HG03342 (cell line): ENCODE measurements around the gene SLIT3.
"Not testable (repeated sequence)": the region's sequence is repeated elsewhere in the genome, so short reads cannot be mapped to it uniquely, and the experiment has no call there.

Source experiments
- ATAC-seq: cut with Tn5 transposase; IDR thresholded peaks from one replicate; pipeline ENCODE4 v1.9.1; 2021; ENCODE audit warnings: mild to moderate bottlenecking, moderate library complexity; ENCODE audit not compliant: unreplicated experiment

SLIT3 gene

DNA sequence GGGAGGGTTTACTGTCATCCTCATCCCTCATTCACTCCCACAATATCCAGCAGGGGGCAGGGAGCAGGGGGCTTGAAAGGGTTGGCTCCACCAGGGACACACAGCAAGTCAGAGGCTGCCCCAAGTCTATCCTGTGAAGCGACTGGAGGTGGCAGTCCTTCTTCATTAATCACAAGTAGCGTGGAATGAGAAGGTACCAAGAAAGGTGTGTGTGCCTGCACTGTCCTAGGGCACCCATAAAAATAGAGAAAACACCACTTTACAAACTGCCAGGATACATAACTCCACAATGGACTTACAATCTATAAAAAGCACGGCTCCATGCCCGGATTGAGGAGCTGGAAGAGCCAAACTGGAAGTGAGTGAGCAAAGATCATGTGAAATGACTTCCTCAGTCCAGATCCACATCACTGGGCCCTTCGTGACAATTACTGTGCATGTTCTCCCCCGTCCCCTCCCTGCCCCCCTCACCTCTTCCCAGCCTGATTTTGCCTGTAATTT, 183.9 kb downstream of the SLIT3 start:
- no peak for ATAC-seq

DNA sequence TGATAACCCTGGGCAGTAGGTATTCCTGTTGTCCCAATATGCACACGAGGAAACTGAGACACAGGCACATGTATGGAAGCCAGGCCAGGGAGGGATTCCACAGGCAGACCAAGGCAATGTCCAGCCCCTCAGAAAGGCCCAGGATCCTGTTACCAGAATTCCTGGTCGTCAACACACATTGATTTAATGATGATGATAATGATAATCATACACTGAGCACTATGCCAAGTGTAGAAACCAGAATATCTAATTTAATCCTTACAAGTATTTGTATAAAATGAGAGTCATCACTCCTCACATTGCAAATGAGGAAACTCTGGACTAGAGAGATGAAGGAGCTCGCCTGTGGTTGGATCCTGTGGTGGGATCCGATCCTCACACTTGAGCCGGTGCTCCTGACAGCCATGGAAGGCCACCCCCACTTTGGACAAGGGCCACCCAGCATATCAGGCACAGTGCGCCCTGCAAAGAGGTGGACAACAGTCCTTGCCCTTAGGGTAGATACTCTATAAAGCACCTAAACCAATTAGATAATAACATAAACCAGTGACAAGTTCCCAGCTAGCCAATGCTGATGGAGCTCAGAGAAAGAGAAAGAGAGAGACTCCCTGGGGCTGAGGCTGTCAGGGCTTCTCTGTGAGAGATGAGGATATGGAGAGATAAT, 185.3 kb downstream of the SLIT3 start:
- ATAC-seq = no peak

DNA sequence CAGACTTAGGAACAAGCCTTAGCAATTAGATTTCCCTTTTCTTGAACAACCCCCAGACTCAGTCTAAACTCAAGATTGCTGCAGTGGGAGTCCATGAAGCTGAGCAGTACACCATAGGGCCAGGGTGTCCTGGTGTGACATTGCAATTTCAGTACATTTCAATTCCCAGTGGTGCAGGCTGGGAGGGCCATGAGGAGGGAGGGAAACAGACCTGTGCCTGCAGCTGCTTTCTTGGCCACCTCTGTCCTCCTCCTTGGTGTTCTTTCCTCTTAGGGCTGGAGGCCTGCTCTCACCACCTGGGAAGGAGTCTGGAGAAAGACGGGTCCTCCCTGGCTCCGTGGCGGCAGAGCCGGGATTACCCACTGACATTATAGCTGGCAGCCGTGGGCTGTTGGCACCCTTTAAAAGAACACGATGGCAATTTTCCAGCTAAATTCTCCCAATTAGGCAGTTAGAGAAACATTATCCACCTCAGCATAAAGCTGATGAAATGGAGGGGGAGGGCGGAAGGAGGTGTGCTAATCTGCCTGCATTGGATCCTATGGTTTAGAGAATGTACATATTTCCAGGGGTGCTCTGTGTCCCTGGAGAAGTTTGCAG, 186.4 kb downstream of the SLIT3 start:
- ATAC-seq = no peak

DNA sequence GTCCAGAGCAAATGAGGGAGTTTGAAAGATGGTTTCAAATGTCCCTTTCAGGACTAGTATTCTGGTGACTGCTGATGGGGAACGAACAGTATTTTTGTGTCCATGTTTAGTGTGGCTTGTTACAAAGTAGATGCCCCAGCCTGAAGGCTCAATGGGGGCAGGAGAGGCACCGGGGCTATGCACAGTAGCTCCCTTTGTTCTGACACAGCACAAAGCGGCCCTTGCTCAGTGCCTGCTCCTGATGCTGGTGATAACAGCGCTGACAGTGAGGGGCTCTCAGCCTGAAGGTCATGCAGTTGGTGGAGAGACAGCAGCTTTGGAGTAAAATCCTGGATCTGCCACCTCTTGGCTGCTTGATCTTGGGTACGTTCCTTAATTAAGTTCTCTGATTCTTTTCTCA, 188.9 kb downstream of the SLIT3 start:
- no peak for ATAC-seq

DNA sequence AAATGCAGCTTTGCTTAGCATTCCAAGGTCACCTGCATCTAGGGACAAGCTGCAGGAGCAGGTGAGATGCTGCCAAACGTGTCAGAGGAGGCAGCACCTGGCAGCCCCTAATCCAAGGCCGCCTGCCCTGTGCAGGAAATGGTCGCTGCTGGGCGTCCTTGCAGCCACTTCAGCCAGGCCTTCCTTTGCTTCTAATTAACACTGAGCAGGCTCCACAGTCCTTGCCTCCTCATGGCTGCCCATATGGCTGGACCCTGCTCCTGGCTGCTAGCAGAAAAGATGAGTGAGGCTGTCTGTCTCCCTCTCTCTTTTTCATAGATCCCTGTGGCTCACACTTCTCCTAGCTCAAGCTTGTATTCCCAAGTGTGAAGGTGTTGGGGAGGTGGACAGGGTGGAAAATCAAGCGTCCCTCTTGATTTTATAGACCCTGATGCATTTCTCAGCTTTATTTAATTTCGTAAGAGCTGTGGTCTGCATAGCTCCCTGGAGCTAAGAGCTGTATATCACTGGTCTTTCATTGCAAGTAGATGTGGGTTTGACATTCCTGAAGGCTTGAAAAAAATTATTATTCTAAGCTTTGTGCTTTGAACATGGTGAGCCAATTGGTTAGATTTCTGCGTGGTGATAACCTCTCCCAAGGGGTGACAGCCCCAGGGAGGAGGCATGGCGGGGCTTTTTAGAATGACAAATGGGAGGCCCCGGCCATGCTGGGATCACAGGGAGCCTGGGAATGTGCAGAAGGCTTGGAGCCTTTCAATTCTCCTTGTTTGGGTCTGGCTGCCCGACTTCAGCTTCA, 193.8 kb downstream of the SLIT3 start:
- ATAC-seq = no peak

DNA sequence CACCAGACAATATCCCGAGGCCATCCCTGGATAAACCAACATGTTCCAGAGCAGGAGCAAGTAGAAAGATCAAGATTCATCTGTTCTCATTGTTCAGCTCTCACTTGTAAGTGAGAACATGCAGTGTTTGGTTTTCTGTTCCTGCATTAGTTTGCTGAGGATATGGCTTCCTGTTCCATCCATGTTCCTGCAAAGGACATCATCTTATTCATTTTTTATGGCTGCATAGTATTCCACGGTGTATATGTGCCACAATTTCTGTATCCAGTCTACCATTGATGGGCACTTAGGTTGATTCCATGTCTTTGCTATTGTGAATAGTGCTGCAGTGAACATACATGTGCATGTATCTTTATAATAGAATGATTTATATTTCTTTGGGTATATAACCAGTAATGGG, 195.4 kb downstream of the SLIT3 start:
- ATAC-seq = not testable (repeated sequence)

DNA sequence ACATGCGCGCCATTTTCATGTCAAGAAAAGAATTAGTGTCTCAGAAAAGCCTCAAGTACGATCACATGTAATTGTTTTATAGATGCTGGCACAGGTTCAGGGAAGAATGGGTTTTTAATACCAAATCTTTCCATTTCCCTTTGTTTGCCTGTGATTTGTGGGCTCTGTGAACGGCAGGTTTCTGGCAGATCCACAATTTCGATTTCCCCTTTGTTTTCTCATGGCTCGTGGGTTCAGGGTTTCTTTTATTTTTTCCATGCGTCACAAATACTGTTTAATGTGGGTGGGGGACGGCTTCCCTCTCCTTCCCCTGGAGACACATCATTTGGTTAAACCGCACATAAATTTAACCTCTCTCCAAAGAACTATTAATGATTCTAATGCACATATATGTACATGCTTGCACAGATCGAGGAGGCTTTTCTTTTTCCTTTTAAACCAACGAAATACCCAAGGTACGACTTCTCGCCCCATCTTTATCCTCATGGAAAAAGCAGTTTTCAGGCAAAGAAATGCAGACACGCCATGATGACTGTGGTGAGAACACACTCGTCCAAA, 195.9 kb downstream of the SLIT3 start:
- no peak for ATAC-seq

DNA sequence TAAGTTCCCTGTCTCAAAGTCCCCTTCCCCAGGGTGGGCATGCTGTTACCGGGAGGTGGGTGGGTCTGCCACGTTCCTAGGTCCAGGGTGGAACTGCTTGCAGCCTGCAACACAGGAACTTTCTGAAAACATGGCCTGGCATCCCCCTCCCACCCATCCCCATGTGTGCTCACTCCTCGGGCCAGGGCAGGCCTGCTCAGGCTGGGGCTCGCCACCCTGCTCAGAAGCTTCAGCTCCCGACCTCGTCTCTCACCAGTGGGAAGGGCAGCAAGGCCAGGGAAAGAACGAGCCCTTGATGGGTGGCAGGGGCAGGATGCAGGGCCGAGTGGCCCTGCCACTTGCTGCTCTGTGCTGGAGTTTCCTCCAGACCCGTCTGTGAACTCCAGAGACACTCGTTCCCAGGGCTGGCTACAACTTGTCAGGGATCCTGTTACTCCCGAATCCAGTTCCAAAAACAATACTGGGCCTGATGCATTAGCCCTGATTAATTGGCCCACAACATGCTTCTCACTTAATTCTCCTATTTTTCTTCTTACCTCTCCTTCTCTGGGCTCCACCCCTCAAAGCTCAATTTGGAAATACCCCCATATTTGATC, 197.3 kb downstream of the SLIT3 start:
- no peak for ATAC-seq

DNA sequence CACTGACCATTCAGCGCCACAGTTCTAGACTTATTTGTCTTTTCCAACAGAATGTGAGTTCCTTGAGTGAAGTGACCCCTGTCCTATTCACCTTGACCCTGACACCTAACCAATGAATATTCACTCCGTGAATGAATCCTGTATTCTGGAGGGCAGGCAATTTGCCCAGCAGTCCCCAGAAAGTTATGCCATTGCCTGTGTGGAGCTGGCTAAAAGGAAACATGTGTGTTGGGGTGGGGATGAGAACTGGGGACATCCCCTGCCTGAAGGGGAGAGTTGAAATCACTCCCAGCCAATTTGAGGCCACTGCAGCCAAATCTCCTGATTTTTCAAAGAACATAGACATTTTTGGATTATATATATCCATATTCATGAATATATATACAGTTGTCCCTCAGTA, 199.0 kb downstream of the SLIT3 start:
- ATAC-seq = no peak

DNA sequence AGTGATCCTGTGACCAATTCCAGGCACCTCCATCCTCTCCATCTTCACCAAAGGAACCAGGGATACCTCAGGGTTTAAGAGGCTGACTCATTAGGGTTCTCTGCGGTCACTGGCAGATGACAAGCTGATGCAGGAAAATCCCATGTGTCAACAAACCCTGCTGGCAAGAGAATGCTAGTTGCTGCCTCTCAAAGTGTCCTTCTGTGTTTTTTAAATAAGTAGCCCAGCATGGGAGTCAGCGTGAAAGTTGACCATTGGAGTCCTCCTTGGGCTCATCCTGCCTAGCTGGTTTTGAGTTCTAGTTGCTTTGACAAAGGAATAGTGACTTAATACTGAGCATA, 200.2 kb downstream of the SLIT3 start:
- ATAC-seq = no peak

DNA sequence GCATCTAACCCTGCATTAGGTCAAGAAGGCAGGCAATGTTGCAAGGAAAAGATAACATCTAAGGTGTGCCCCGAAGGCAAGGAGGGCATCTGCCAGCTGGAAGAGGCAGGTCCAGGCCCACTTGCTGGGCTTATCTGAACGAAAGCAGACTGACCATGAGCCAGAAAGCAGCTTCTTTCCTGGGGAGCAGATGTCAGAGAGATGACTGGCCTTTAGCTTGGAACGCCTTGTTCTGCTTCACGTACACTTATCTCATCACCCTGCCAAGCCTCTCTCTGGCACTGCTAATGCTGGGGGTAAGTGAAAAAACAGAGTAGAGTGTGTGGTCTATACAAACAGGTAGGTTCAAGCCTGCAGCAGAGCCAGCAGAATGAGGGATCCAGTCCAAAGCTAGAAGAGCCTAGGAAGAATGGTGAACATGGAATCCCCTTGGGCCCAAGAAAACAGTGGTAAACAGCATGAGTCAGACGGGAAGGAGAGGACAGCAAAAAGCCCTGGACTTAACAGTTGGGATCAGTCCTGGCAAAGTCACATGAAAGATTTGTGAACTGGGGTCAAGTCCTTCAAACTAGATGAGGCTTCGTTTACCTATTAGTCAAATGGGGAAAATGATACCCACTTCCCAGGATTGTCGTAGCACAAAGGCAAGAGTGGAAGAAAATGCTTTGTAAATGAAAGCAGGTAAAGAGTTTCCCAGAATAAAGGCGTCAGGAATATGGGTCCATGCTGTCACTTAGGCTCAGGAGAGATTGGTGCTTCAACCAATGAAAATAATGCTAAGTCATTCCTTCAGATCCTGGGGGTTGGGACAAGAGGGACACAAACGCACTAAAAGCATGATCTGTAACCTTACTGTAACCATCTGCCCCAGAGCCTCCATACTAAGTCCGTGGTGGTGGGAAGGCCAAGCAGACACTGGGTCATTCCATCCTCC, 200.9 kb downstream of the SLIT3 start:
- no peak for ATAC-seq

DNA sequence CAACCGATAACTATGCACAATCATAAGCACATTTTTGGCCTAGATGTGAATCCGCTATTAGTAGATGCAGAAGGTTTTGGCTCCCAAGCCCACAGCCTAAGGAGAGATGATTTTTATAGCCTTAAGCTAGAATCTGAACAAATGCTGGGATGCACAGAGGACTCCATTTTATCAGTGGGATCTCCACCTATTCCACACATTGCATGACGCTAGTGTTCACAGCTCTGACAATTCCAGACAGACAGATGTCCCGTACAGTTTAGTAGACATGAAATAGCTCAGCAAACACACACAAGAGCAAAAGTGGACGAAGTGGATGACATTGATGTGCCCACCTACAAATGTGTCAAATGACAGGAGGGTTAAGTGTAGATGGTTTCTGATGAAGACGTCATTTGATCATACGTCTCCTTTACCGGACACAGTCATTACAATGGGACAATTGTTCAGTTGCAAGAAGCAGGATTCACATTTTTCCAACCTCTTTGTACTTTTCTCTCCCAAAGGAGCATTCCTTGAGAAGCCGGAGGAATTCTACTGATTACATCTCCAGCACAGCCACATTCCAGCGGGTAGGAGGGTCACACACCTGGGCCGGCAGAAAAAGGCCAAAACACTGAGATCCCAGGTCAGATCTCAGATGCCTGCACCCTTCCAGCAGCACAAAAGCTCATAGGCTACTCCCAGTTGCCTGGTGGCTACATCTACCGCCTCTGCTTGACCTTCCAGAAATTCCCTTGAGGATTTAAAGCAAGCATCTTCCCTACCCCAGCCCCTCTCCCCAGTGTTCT, 202.4 kb downstream of the SLIT3 start:
- no peak for ATAC-seq

DNA sequence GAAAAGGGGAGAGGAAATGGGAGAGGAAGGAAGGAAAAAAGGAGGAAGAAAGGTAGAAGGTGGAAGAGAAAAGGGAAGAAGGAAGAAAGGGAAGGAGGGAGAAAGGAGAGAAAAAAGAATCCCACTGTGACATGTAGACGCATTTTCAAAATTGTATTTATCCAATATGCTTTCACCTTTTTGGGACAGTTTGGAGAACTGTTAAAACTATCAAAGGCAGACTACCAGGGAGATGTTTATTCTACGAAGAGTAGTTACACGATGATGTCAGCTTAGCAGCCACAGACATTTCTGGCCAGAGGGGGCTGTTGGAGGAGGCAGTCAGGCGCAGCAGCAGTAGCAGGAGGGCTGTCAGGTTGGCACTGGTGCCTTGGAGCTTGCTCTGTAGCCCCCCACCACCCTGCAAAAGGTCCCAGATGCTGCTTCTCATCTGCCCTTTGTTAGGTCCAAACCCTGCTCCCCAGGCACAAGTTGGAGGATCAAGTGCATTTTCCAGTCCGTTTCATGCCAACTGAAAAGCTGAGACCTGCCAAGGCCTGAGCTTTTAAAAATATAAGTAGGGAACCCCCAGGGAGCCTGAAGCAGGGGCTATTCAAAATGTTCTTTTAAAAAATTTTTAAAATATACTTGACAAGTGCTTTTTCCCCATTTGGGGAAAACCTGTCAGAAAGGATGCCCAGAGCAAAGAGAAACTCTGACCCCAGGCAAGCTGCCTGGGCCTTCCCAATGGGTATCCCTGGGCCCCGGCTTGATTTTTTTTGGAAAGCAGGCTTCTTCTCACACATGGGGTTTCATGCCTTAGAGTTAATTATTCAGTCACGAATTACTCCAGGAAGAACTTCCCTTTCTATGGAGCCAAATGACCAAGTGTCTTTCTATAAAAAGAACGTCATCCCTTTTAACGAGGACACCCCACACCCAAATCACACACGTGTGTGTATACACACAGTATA, 203.3 kb downstream of the SLIT3 start:
- ATAC-seq = no peak

DNA sequence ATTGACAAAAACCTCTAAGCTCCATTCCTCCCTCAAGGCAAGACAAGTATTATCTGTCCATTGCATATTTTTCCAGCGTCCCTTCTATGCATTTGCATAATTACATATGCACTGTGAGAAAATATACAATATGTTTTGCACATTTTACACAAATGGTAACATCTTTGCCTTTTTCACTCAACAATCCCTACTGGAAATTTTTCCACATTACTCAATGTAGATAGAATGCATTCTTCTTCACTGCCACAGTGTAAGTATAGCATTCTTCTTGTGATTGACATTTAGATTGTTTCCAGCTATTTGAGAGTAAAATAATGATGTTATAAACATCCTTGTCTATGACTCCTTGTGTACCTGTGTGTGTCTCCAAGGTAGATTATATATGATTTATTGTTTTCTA, 205.0 kb downstream of the SLIT3 start:
- ATAC-seq = no peak

DNA sequence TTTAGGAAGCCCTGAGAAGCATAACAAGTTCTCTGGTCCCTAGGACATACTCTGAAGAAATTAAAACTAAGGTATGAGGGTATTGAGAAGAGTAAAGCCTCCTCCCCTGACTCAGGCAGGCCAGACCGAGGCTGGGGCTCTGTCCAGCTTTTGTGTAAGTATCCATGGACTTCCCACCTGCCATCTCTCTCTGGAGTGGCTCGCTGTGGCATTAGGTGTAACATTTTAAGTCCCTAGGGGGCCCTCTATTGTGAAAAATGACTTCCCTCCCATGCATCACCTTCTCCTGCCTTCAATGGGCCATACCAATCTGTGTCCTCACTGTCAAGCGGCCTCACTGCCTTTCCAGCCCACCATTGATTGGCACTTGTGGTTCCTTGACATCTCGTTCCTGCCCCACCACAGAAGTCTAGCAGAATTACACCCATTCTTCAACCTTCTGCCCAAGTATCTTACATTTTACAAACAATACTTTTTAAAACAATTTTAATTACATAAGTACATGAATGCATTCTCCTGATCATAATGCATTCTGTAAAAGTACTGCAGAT, 205.5 kb downstream of the SLIT3 start:
- ATAC-seq = no peak

DNA sequence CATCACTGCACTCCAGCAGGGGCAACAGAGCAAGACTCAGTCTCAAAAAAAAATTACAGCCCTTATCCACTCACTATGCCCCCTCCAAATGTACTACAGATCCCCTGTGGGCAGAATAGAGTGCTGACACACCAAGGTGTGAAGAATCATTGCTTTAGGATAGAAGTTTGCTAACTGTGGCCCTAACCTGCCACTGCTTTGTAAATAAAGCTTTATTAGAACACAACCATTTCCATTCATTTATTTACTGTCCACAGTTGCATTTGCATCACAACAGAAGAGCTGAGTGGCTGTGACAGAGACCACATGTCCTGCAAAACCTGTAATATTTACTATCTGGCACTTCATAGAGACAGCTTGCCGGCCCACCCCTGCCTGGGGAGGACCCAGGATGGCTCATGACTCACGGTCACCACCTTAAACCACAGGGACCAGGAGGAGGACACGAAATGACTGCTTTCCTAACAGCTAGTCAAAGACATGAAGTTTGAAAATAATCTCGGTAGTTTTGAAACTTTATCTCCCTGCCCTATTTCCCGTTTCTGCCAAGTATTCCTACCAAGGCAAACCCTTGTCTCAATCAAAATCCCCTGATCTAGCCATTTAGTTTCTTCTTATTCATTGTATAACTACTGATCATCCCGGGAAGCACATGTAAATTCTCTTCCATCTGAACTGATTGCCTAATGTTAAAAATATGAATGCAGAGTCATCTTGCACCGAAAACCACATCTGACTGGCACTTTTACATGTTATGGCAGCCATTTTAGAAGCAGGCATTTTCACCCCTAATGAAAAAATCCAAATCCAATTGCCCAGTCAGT, 206.1 kb downstream of the SLIT3 start:
- no peak for ATAC-seq

DNA sequence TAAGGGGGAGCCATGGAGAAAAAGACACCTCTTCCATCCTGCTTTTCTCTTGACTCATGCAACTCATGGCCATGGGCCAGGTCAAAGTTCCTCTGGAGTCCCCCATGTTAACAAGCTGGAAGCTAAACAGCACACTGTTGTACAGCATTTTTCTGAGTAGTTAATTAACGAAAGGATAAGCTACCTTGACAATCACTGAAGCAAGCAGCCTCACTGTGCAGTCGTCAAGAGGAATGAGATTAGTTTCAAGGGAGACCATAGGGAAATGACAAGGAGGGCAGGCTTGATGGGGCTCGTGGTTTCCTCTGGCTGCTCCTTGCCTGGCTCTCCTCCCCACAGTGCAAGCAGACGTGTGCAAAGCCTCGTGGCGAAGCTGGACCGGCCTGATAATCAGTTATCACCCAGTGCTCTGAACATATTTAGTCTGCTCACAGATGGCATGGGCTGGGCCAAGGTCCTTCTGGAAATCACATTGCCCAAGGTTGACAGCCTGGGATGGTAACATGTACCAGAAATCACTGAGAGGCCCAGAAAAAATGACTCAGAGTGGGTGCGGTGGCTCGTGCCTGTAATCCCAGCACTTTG, 209.5 kb downstream of the SLIT3 start:
- no peak for ATAC-seq
